Nephron (organoid): ENCODE measurements around the gene AUH.

Experiments used
- H3K27ac Mint-ChIP-seq, 3 experiments: 2 replicates each; pipeline ENCODE4 v1.8.0; 2020; ENCODE audit warnings: mixed read lengths in 3 of 3, mild to moderate bottlenecking in 2 of 3, moderate library complexity in 1 of 3
- H3K27me3 Mint-ChIP-seq: 2 replicates; pipeline ENCODE4 v1.8.0; 2021; ENCODE audit warnings: low read depth, mild to moderate bottlenecking, moderate library complexity, mixed read lengths
- H3K36me3 Mint-ChIP-seq: 2 replicates; pipeline ENCODE4 v1.8.0; 2020; ENCODE audit warnings: low read depth, mixed read lengths
- H3K4me1 Mint-ChIP-seq: 2 replicates; pipeline ENCODE4 v1.8.0; 2020; ENCODE audit warnings: mixed read lengths
- H3K4me3 Mint-ChIP-seq, 3 experiments: 2 replicates each; pipeline ENCODE4 v1.8.0; 2020; ENCODE audit warnings: mild to moderate bottlenecking in 3 of 3, mixed read lengths in 3 of 3, moderate library complexity in 2 of 3
- H3K9me3 Mint-ChIP-seq: 2 replicates; pipeline ENCODE4 v1.8.0; 2020; ENCODE audit warnings: mixed read lengths
- TF ChIP-seq, protein P1 (sequence below), 3 experiments: fragments of 200-600 bp; sonication (generic); IDR thresholded peaks; one replicate each; pipeline ENCODE4 v1.5.0; 2021; ENCODE audit warnings: antibody characterized with exemption in 3 of 3; ENCODE audit not compliant: unreplicated experiment in 3 of 3

Gene AUH

DNA sequence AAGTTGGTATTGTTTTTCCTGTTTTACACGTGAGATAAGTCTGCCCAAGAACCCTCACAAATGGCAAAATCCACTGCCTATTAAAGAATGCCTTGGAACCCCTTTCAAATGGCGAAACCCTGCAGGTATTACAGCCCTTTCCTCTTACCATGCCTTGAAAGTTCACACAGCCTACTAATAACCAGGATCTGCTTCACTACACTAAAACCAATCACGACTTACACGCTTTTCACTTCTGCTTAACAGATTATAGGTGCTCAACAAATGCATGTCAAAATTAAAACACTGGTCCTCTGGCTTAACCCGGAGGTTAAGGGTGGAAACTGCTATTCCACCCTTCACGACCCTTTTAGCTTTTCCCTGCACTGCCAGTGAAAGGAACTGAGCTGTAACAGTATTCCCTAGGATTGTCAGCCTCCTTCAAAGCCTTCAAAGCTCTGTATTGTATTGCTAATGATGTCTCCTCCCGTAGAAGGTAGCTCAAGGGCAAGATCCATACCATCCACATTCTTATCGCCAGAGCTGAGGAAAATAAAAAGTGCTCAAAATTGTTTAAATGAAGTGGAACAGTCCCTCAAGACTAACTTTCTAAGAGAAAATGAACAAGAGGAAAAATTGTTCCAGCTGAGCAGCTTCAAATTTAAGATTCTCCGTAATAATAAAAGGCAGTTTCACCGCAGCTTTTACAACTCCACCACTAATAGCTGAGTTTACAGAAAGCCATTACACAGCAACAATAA, 997 bp downstream of the AUH start:
- TF ChIP-seq, protein P1, sequence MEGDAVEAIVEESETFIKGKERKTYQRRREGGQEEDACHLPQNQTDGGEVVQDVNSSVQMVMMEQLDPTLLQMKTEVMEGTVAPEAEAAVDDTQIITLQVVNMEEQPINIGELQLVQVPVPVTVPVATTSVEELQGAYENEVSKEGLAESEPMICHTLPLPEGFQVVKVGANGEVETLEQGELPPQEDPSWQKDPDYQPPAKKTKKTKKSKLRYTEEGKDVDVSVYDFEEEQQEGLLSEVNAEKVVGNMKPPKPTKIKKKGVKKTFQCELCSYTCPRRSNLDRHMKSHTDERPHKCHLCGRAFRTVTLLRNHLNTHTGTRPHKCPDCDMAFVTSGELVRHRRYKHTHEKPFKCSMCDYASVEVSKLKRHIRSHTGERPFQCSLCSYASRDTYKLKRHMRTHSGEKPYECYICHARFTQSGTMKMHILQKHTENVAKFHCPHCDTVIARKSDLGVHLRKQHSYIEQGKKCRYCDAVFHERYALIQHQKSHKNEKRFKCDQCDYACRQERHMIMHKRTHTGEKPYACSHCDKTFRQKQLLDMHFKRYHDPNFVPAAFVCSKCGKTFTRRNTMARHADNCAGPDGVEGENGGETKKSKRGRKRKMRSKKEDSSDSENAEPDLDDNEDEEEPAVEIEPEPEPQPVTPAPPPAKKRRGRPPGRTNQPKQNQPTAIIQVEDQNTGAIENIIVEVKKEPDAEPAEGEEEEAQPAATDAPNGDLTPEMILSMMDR (IDR thresholded peaks at IDR 0.05; ENCODE audit: unreplicated experiment in 3 of 3), result no peak
- Mint-ChIP-seq H3K27ac (peak overlapping the region; percentile 90 to 98 (median 97)), H3K4me1 (peaks cover 20% of the 10 kb centered on the region), H3K36me3 (peaks cover 9% of the 10 kb centered on the region), H3K4me3 (peak overlapping the region; percentile 97 to 100 (median 99)), H3K9me3 (no peaks in the 10 kb centered on the region), H3K27me3 (peaks cover 5% of the 10 kb centered on the region)

DNA sequence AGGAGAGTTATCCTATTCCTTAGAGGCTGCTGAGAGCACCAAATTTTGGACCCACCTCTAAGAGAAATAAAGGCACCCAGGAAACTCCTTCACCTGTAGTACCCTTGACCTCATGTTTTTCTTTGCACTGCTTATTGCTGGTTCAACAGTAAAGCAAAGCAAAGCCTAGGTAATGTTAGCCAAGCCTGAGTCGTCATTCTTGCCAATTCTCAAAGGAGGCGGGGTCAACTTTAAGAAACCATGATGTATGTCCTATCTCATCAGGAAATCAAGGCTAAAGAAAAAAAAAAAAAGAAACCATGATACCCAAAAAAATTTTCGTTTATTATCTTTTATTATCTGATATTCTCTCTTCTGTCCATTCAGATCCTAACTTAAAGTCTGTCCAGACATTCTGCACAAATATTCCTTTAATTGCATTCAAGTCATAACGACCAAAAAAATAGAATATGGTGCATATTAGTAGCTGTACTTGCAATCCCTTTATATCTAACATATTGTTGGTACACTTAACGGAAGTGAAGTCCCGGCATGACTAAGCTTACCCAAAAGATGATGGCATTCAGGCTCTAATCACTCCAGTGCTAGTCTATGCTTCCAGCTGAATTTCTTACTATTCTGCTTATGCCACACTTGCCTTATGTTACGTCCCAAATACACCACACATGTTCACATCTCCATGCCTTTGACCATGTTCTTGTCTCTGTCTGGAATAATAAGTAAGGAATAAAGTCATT, 1.8 kb downstream of the AUH start:
- peaks cover 10% of the 10 kb centered on the region for H3K36me3 Mint-ChIP-seq
- peak overlapping the region; percentile 90 to 98 (median 97) for H3K27ac Mint-ChIP-seq
- no peaks in the 10 kb centered on the region for H3K9me3 Mint-ChIP-seq
- TF ChIP-seq, protein P1 (IDR thresholded peaks at IDR 0.05; ENCODE audit: unreplicated experiment in 3 of 3), result no peak
- H3K27me3 Mint-ChIP-seq, result peaks cover 5% of the 10 kb centered on the region
- H3K4me3 Mint-ChIP-seq, result peak overlapping the region; percentile 97 to 100 (median 99)
- peaks cover 20% of the 10 kb centered on the region for H3K4me1 Mint-ChIP-seq

DNA sequence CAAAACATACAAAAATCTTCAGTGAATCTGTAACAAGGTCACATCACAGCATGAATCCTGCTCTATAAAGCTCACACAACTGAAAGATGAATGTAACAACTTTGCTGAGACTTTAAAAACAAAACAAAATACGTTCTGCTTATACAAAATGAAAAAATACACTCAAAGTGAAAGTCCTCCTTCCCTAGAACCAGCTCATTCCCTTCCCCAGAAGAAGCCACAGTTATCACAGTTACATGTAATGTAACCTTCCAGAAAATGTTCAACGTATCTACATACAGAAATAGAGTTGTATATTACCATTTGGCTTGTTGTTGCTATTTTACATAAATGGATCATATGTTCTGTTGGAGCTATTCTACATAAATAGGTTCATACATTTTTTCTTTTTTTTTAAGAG, 2.6 kb downstream of the AUH start:
- H3K9me3 Mint-ChIP-seq, result no peaks in the 10 kb centered on the region
- TF ChIP-seq, protein P1 (IDR thresholded peaks at IDR 0.05; ENCODE audit: unreplicated experiment in 3 of 3), result no peak
- peaks cover 5% of the 10 kb centered on the region for H3K27me3 Mint-ChIP-seq
- H3K4me3 Mint-ChIP-seq, result peak overlapping the region in 2 of 3 experiments; percentile 32 to 97
- H3K36me3 Mint-ChIP-seq, result peaks cover 17% of the 10 kb centered on the region
- no peak overlapping the region for H3K27ac Mint-ChIP-seq
- H3K4me1 Mint-ChIP-seq, result peaks cover 20% of the 10 kb centered on the region

DNA sequence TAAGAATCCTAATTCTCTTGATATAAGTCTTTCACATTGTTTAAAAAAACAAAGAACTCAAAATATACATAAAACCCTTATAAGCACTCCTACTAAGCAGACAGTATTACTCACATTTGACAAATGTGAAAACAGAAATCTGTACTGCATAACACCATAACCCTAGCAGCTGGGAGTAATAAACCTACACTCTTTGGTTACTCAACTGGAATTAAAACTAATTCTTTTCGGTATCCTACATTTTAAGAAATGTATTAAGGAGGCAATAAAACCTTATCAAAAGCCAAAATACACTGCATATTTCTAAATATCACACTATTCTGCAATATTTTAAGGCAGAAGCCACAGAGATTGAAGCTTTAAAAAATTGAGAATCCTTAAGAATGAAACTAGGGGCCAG, 6.8 kb downstream of the AUH start:
- Mint-ChIP-seq H3K27me3 (no peaks in the 10 kb centered on the region), H3K4me3 (no peak overlapping the region), H3K36me3 (peaks cover 30% of the 10 kb centered on the region), H3K27ac (no peak overlapping the region), H3K9me3 (no peaks in the 10 kb centered on the region), H3K4me1 (peaks cover 6% of the 10 kb centered on the region)
- TF ChIP-seq, protein P1 (IDR thresholded peaks at IDR 0.05; ENCODE audit: unreplicated experiment in 3 of 3), result no peak

DNA sequence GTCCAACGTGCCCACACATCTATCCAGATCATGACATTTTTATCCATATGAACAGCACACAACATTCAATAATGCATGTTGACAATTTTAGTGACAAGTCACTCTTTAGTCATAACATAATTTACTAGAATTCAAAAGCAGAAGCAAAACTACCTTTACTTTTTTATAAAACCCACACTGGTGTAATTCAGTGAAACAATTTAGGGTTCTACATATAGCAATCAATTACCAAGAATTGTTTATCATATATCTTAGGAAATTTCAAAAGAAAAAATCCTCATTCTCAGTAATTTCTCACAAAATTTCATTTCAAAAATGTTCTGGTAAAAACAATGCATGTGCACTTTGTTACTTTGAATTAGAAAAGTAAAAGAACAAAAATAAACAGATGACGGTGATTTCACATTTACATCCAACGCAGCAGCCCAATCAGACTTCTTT, 12.6 kb downstream of the AUH start:
- H3K36me3 Mint-ChIP-seq, result peaks cover 33% of the 10 kb centered on the region
- no peaks in the 10 kb centered on the region for H3K9me3 Mint-ChIP-seq
- TF ChIP-seq, protein P1 (IDR thresholded peaks at IDR 0.05; ENCODE audit: unreplicated experiment in 3 of 3), result no peak
- H3K4me1 Mint-ChIP-seq, result no peaks in the 10 kb centered on the region
- no peak overlapping the region for H3K27ac Mint-ChIP-seq
- no peak overlapping the region for H3K4me3 Mint-ChIP-seq
- H3K27me3 Mint-ChIP-seq, result no peaks in the 10 kb centered on the region
